HG03571 (cell line): ENCODE results near the gene RAET1E.
A peak's percentile ranks its signal among the peaks of the same experiment; 100 is the strongest.
"Not testable (repeated sequence)": the region's sequence is repeated elsewhere in the genome, so short reads cannot be mapped to it uniquely, and the experiment has no call there.

Source experiments
- ATAC-seq: cut with Tn5 transposase; IDR thresholded peaks from one replicate; pipeline ENCODE4 v1.9.1; 2021; ENCODE audit not compliant: unreplicated experiment

The RAET1E gene

DNA sequence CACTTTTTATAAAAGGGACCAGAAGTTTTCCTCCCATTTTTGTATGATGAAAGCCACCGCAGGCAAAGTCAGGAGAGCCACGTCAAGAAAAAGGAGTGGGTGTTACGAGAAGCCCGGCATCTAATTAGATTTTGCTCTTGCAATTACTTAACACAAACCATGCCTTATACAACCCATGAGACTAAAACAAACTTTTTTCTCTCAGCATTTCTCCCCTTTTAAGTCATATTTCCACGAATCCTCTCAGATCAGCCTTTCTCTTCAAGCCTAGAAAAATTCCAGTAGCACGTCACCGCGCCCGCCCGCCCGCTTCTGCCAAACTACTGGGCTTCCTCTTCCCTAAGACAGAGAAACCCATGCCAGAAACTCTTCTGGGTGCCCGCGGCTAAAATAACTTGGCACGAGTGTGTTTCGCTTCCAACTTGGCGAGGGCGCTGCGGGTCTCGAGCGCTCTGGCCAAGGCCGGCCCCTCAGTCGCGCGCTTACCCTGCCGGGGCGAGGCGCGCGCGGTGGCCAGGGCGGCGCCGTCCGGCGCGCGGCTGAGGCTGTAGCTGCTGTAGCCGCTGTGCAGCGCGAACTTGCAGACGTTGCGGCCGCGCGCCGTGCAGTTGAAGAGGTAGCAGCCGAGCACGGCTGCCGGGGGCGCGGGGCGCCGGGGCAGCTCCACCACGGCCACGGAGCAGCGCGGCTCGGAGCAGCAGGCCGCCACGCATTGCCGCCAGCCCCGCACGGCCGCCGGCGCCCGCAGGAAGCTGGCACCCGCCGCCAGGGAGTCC, 34.8 kb downstream of the RAET1E start:
- no peak for ATAC-seq

GRCh38 chr6:149862424-149862738, 35.5 kb downstream of the RAET1E start:
- ATAC-seq = not testable (repeated sequence)

- no peak for ATAC-seq
Measured at GRCh38 chr6:149861603-149862423, 36.1 kb downstream of the RAET1E start.

GRCh38 chr6:149860834-149861602, 36.9 kb downstream of the RAET1E start:
- no peak for ATAC-seq

GRCh38 chr6:149860513-149860833, 37.4 kb downstream of the RAET1E start:
- ATAC-seq = no peak

GRCh38 chr6:149859938-149860337, 38.0 kb downstream of the RAET1E start:
- no peak for ATAC-seq

DNA sequence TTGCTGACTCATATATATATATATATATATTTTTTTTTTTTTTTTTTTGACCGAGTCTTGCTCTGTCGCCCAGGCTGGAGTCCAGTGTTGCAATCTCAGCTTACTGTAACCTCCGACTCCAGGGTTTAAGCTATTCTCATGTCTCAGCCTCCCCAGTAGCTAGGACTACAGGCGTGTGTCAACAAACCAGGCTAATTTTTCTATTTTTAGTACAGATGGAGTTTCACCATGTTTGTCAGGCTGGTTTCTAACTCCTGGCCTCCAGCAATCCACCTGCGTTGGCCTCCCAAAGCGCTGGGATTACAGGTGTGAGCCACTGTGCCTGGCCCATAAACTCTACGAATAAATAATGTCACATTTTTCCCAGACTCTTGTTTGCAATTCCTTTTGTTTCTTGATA, 38.5 kb downstream of the RAET1E start:
- no peak for ATAC-seq

GRCh38 chr6:149857541-149857940, 40.4 kb downstream of the RAET1E start:
- no peak for ATAC-seq

- ATAC-seq = no peak
Measured at GRCh38 chr6:149856256-149856994, 41.5 kb downstream of the RAET1E start.

DNA sequence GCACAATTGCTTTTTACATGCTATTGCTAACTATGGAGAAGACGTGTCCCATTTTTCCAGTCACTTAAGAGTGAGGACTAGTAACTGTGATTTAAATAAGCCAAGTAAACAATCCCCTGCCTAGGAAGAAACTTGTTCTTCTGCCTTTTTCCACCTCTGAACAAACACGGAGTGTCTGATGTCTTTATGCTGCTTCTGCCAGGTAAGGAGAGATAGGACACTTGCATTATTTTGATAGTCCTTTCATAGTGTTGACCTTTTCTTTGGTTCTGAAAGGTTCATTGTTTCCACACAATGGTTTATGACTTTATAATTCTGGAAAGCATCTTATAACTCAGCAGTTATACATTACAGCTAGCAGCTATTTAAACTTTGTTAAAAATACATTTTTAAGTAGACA, 42.2 kb downstream of the RAET1E start:
- no peak for ATAC-seq

DNA sequence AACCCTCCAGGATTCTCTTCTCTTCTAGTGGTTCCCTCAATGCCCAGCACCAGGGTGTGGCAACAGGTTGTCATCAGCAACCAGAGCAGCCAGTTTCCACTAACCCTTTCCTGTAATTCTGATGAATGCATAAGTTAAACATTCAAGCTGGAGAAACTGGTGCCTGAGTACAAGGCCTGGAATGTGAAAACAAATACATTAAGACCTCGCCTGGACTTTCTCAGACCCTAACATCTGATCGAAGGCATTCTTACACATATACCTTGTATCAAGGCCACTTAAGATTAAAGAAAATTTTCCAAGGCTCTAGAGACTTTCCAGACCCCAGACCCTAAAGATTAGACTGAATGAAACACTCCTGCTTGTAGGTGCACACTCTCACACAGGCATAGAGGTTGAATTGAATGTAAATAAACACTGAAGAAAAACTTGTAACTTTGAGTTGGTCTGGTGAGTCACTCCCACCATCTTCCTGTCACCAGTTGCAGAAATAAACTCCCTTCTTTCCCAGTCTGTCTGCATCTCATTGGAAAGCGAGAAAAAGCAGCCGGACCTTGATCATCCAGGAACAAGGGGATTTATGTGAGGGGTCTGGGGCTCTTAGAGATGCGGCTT, 42.8 kb downstream of the RAET1E start:
- no peak for ATAC-seq

- no peak for ATAC-seq
Measured at GRCh38 chr6:149854532-149854931, 43.4 kb downstream of the RAET1E start.

DNA sequence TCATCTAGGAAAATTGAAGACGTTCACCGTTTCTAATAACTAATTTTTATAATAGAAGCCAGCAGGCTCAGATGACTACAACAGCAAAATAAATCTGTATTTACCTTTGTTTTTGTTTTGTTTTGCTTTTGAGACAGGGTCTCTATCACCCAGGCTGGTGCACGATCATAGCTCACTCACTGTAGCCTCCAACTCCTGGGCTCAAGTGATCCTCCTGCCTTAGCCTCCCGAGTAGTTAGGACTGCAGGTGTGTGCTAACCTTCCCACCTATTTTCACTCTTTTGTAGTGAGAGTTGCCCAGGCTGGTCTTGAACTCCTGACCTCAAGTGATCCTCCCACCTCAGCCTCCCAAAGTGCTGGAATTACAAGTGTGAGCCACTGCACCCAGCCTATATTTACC, 43.9 kb downstream of the RAET1E start:
- ATAC-seq = not testable (repeated sequence)

- no peak for ATAC-seq
Measured at GRCh38 chr6:149852881-149853280, 45.0 kb downstream of the RAET1E start.

GRCh38 chr6:149852180-149852579, 45.7 kb downstream of the RAET1E start:
- peak; percentile 64 for ATAC-seq

- no peak for ATAC-seq
Measured at GRCh38 chr6:149851461-149852110, 46.3 kb downstream of the RAET1E start.

- not testable (repeated sequence) for ATAC-seq
Measured at GRCh38 chr6:149848343-149848742, 49.6 kb downstream of the RAET1E start.
